Motor neuron (in vitro differentiated cells): ENCODE results near the gene SELENBP1. TPM values are rescaled to one million over a fixed set of nuclear protein-coding genes. Genes with fewer than 3 reads are reported as not detected.
"Not testable (repeated sequence)": the region's sequence is repeated elsewhere in the genome, so short reads cannot be mapped to it uniquely, and the experiment has no call there.

Experiments used
- ATAC-seq, 8 experiments: fragments of 200-7000 bp; cut with Tn5 transposase; replicated peaks in 6 of 8; 2 replicates each; pipeline ENCODE4 v1.8.0; 2021; ENCODE audit warnings: mild to moderate bottlenecking in 8 of 8, moderate library complexity in 8 of 8
- H3K27ac ChIP-seq, 2 donors: fragments of 250-450 bp; sonication (Bioruptor Pico); 2 replicates each; pipeline ENCODE4 v1.9.0; 2021; ENCODE audit warnings: antibody characterized with exemption in 2 of 2, mild to moderate bottlenecking in 2 of 2, moderate library complexity in 1 of 2
- H3K4me1 ChIP-seq, 2 donors: fragments of 250-450 bp; sonication (Bioruptor Pico); replicated peaks in 1 of 2; 2 replicates each; pipeline ENCODE4 v1.6.1; 2021; ENCODE audit warnings: antibody characterized with exemption in 2 of 2, mild to moderate bottlenecking in 2 of 2, moderate library complexity in 1 of 2
- H3K4me3 ChIP-seq, 5 donors: fragments of 250-450 bp; sonication (Bioruptor Pico); 2 replicates each; pipeline ENCODE4 v1.9.0; 2021; ENCODE audit warnings: antibody characterized with exemption in 5 of 5, mild to moderate bottlenecking in 5 of 5, moderate library complexity in 4 of 5
- WGBS, 10 experiments: fragments of 450-650 bp; shearing (Covaris generic); methylation state at CpG; one replicate each; pipeline ENCODE4 v1.0.0; 2022; 5-methylcytosine and 5-hydroxymethylcytosine counted together
- in situ Hi-C, 9 experiments: fragments of 400-800 bp; cut with MboI; loops; one replicate each; pipeline ENCODE4 v1.15.0; 2021; ENCODE audit warnings: low sequenced_read_pairs in 9 of 9, low pct_unique_long_range_greater_than_20kb in 2 of 9; ENCODE audit not compliant: unreplicated experiment in 9 of 9
- total RNA-seq, 8 experiments: library from RNA; unstranded; fragments of 300-600 nt; gene quantifications; 2 replicates each; pipeline versions ENCODE4 v1.2.3 to v1.2.4, GENCODE V29; 2022

SELENBP1 gene
- total RNA-seq, 8 experiments from 2014 or later, result 1.4 to 135 (median 11.7) TPM

GRCh38 chr1:151370211-151370911, 2.1 kb downstream of the SELENBP1 start:
- no peak overlapping the region for H3K4me3 ChIP-seq
- no peak overlapping the region for H3K27ac ChIP-seq
- H3K4me1 ChIP-seq, result peaks cover 8 to 16% of the 10 kb centered on the region in 2 donors
- in situ Hi-C loops, result no loop called here
- 67 to 100% (median 94%) methylated on average over 1 to 5 of the region's 6 CpGs; no CpG with 5 or more reads in 4 of the 10 experiments for WGBS, 10 experiments
- no peak for ATAC-seq

GRCh38 chr1:151369621-151370048, 2.9 kb downstream of the SELENBP1 start:
- 60 to 83% (median 67%) methylated on average over 1 to 6 of the region's 15 CpGs; no CpG with 5 or more reads in 7 of the 10 experiments for whole genome bisulfite sequencing, 10 experiments
- in situ Hi-C loops, result no loop called here
- no peak overlapping the region for H3K4me3 ChIP-seq
- H3K4me1 ChIP-seq, result peaks cover 8 to 16% of the 10 kb centered on the region in 2 donors
- no peak for ATAC-seq
- no peak overlapping the region for H3K27ac ChIP-seq

GRCh38 chr1:151369302-151369610, 3.2 kb downstream of the SELENBP1 start:
- no peak for ATAC-seq
- H3K27ac ChIP-seq, result no peak overlapping the region
- H3K4me3 ChIP-seq, result no peak overlapping the region
- WGBS, 10 experiments, result 82 to 94% (median 92%) methylated on average over 2 to 5 of the region's 7 CpGs; no CpG with 5 or more reads in 7 of the 10 experiments
- H3K4me1 ChIP-seq, result peaks cover 8 to 16% of the 10 kb centered on the region in 2 donors
- in situ Hi-C loops, result no loop called here

GRCh38 chr1:151368393-151369301, 3.9 kb downstream of the SELENBP1 start:
- H3K27ac ChIP-seq, result no peak overlapping the region
- in situ Hi-C loops, result no loop called here
- peaks cover 8 to 16% of the 10 kb centered on the region in 2 donors for H3K4me1 ChIP-seq
- no peak overlapping the region for H3K4me3 ChIP-seq
- no peak for ATAC-seq
- WGBS, 10 experiments, result 83 to 100% (median 92%) methylated on average over 1 to 16 of the region's 20 CpGs; no CpG with 5 or more reads in 4 of the 10 experiments

GRCh38 chr1:151367658-151368392, 4.7 kb downstream of the SELENBP1 start:
- 40 to 100% (median 94%) methylated on average over 1 to 6 of the region's 8 CpGs; no CpG with 5 or more reads in 1 of the 10 experiments for WGBS, 10 experiments
- in situ Hi-C loops, result no loop called here
- peak in 2 of 8 experiments; percentile 3 to 24 for ATAC-seq

GRCh38 chr1:151364996-151365395, 7.5 kb downstream of the SELENBP1 start:
- no peak overlapping the region for H3K4me3 ChIP-seq
- ATAC-seq, result no peak
- WGBS, 10 experiments, result 0 to 96% (median 78%) methylated on average over 1 to 3 of the region's 4 CpGs; no CpG with 5 or more reads in 6 of the 10 experiments
- in situ Hi-C loops, result no loop called here
- H3K27ac ChIP-seq, result no peak overlapping the region
- no peaks in the 10 kb centered on the region for H3K4me1 ChIP-seq

More at GRCh38 chr1:151367658-151368392, 4.7 kb downstream of the SELENBP1 start:
- H3K27ac ChIP-seq, result no peak overlapping the region
- H3K4me1 ChIP-seq, result peaks cover 6 to 14% of the 10 kb centered on the region in 2 donors
- H3K4me3 ChIP-seq, result no peak overlapping the region

GRCh38 chr1:151362308-151363155, 10.0 kb downstream of the SELENBP1 start:
- Histone ChIP-seq H3K4me3 (no peak overlapping the region), H3K27ac (no peak overlapping the region), H3K4me1 (no peaks in the 10 kb centered on the region)
- ATAC-seq, result no peak
- WGBS, 10 experiments, result 33 to 100% (median 73%) methylated on average over 1 to 3 of the region's 3 CpGs; no CpG with 5 or more reads in 3 of the 10 experiments
- in situ Hi-C loops, result no loop called here

- no peak overlapping the region for H3K4me3 ChIP-seq
- ATAC-seq, result no peak
- H3K27ac ChIP-seq, result no peak overlapping the region
- in situ Hi-C loops, result no loop called here
- H3K4me1 ChIP-seq, result no peaks in the 10 kb centered on the region
Measured at GRCh38 chr1:151361883-151362282, 10.6 kb downstream of the SELENBP1 start.

- in situ Hi-C loops, result no loop called here
- Histone ChIP-seq H3K4me1 (no peaks in the 10 kb centered on the region), H3K4me3 (no peak overlapping the region), H3K27ac (no peak overlapping the region)
- 0 to 67% (median 52%) methylated on average over 1 to 2 of the region's 2 CpGs; no CpG with 5 or more reads in 2 of the 10 experiments for WGBS, 10 experiments
- peak in 1 of 8 experiments; percentile 89 for ATAC-seq
Measured at GRCh38 chr1:151356696-151357095, 15.8 kb downstream of the SELENBP1 start.

- peak in 2 of 8 experiments; percentile 37 to 50 for ATAC-seq
- in situ Hi-C loops, result no loop called here
- H3K4me3 ChIP-seq, result no peak overlapping the region
- peaks cover 0 to 5% of the 10 kb centered on the region in 2 donors for H3K4me1 ChIP-seq
- no peak overlapping the region for H3K27ac ChIP-seq
- WGBS, 10 experiments, result 31 to 100% (median 83%) methylated on average over 2 to 6 of the region's 6 CpGs; no CpG with 5 or more reads in 1 of the 10 experiments
Measured at GRCh38 chr1:151352021-151352718, 20.3 kb downstream of the SELENBP1 start.

- H3K4me3 ChIP-seq, ATAC-seq, in situ Hi-C loops, H3K27ac ChIP-seq: not testable (repeated sequence)
- peaks cover 10 to 14% of the 10 kb centered on the region in 2 donors for H3K4me1 ChIP-seq
- 73 to 96% (median 89%) methylated on average over 2 to 9 of the region's 9 CpGs for WGBS, 10 experiments
Measured at GRCh38 chr1:151350323-151350722, 22.2 kb downstream of the SELENBP1 start.
